ENCODE data around the gene PHACTR3. TPM values are rescaled to one million over a fixed set of nuclear protein-coding genes. Genes with fewer than 3 reads are reported as not detected.

The PHACTR3 gene
- total RNA-seq, 4 donors from 2014 or later = 0.26 to 3.2 (median 0.57) TPM

- intact Hi-C loops (cut with DNase I; ENCODE audit: low total_unique reads) = no loop called here
- no peak for TF ChIP-seq CTCF (IDR thresholded peaks at IDR 0.05)
- TF ChIP-seq POLR2A (IDR thresholded peaks at IDR 0.05) = no peak
- H3K4me3 ChIP-seq = no peak overlapping the region
- no peaks in the 10 kb centered on the region for H3K36me3 ChIP-seq
- peaks cover 0 to 5% of the 10 kb centered on the region in 2 donors for H3K4me1 ChIP-seq
- H3K9me3 ChIP-seq = no peaks in the 10 kb centered on the region
- no peaks in the 10 kb centered on the region for H3K27me3 ChIP-seq
- H3K27ac ChIP-seq = no peak overlapping the region
- DNase-seq = peak in 1 of 2 donors; percentile 1
Observed at GRCh38 chr20:59817406-59817805, 213.1 kb downstream of the PHACTR3 start.

- Histone ChIP-seq H3K4me1 (peaks cover 0 to 11% of the 10 kb centered on the region in 2 donors), H3K9me3 (no peaks in the 10 kb centered on the region), H3K4me3 (no peak overlapping the region), H3K27me3 (no peaks in the 10 kb centered on the region), H3K36me3 (no peaks in the 10 kb centered on the region), H3K27ac (no peak overlapping the region)
- TF ChIP-seq CTCF (IDR thresholded peaks at IDR 0.05) (no peak), POLR2A (IDR thresholded peaks at IDR 0.05) (no peak)
- intact Hi-C loops (cut with DNase I; ENCODE audit: low total_unique reads) = no loop called here
- DNase-seq = no peak
Observed at GRCh38 chr20:59817846-59818615, 213.7 kb downstream of the PHACTR3 start.

- intact Hi-C loops (cut with DNase I; ENCODE audit: low total_unique reads) = no loop called here
- no peak for TF ChIP-seq CTCF (IDR thresholded peaks at IDR 0.05)
- no peak for TF ChIP-seq POLR2A (IDR thresholded peaks at IDR 0.05)
- Histone ChIP-seq H3K4me1 (peaks cover 0 to 15% of the 10 kb centered on the region in 2 donors), H3K4me3 (no peak overlapping the region), H3K9me3 (no peaks in the 10 kb centered on the region), H3K36me3 (no peaks in the 10 kb centered on the region), H3K27ac (no peak overlapping the region), H3K27me3 (no peaks in the 10 kb centered on the region)
- DNase-seq = peak in 1 of 2 donors; percentile 3
Observed at GRCh38 chr20:59818911-59819310, 214.6 kb downstream of the PHACTR3 start.

GRCh38 chr20:59819496-59820203, 215.3 kb downstream of the PHACTR3 start:
- DNase-seq = peak in 1 of 2 donors; percentile 3
- intact Hi-C loops (cut with DNase I; ENCODE audit: low total_unique reads) = no loop called here
- H3K36me3 ChIP-seq = no peaks in the 10 kb centered on the region

More at GRCh38 chr20:59819496-59820203, 215.3 kb downstream of the PHACTR3 start:
- no peaks in the 10 kb centered on the region for H3K9me3 ChIP-seq
- no peaks in the 10 kb centered on the region for H3K27me3 ChIP-seq
- no peak overlapping the region for H3K27ac ChIP-seq
- H3K4me3 ChIP-seq = no peak overlapping the region
- H3K4me1 ChIP-seq = peaks cover 0 to 15% of the 10 kb centered on the region in 2 donors
- TF ChIP-seq CTCF (IDR thresholded peaks at IDR 0.05) = no peak
- no peak for TF ChIP-seq POLR2A (IDR thresholded peaks at IDR 0.05)
